Thyroid gland (tissue), 4 donors: ENCODE measurements around the gene PORCN.
"Not testable (repeated sequence)": the region's sequence is repeated elsewhere in the genome, so short reads cannot be mapped to it uniquely, and the experiment has no call there.

Source experiments
- CTCF ChIP-seq, 6 experiments: fragments of 200-600 bp in 3 of 6; fragments of 450-650 bp in 3 of 6; sonication (generic) in 3 of 6; IDR thresholded peaks; one replicate each; pipeline ENCODE4 v1.5.1; 2016 to 2019; ENCODE audit warnings: antibody characterized with exemption in 6 of 6, mild to moderate bottlenecking in 2 of 6, inconsistent platforms in 1 of 6, moderate library complexity in 1 of 6
- POLR2A ChIP-seq, 2 donors: fragments of 450-650 bp; IDR thresholded peaks; one replicate each; pipeline ENCODE4 v1.6.1; 2017; ENCODE audit warnings: antibody characterized with exemption in 2 of 2, mild to moderate bottlenecking in 2 of 2, moderate library complexity in 1 of 2

GRCh38 chrX:48525853-48526252 is 17.1 kb downstream of the PORCN start:
- TF ChIP-seq CTCF, POLR2A (IDR thresholded peaks at IDR 0.05): not testable (repeated sequence)
